NCI-H1092 (cell line): ENCODE results near the gene MC1R.

Experiments
- DNase-seq: peaks from one replicate; lab custom pipeline; 2025; lab: John Stamatoyannopoulos, UW

The MC1R gene

DNA sequence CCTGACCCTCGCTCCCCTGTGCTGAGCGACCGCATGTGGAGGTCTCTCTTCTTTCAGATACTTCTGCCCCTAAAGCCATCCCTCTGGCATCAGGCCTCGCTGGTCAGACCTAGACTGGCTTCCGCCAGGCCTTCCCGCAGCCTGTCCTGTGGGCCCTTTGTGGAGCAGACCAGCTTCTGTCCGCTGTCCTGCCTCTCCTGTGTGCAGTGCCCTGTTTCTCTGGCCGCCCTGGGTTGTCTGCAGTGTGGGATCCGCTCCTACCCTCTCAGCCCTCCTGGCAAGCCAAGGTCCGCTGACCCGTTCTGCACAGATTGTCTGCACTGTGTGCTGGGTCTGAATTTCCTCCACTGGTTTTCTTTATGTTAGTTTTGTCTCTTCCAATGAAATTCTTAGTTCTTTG lies 21.5 kb upstream of the MC1R start:
- DNase-seq = no peak

DNA sequence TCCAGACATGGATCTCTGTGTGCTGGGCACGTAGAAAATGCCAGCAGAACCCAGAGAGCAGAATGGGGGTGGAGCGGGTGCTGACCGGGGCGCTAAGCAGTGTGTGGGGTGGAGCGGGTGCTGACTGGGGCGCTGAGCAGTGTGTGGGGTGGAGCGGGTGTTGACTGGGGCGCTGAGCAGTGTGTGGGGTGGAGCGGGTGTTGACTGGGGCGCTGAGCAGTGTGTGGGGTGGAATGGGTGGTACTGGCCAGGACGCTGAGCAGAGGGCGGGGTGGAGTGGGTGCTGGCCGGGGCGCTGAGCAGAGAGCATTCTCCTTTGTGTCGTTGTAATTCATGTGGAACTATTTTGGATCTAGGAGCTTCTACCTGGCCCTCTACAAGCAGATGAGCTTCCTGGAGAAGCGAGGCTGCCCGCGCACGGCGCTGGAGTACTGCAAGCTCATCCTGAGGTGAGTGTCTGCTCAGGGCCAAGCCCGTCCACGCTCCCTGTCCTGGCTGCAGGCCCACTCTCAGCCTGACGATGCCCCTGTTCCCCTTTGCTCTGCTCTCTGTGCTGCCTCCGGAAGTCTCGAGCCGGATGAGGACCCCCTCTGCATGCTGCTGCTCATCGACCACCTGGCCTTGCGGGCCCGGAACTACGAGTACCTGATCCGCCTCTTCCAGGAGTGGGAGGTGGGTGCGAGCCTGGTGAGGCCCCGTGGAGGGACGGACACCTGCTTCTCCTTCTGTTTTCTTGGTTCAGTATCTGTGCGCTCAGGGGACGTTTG lies 20.3 kb upstream of the MC1R start:
- no peak for DNase-seq

DNA sequence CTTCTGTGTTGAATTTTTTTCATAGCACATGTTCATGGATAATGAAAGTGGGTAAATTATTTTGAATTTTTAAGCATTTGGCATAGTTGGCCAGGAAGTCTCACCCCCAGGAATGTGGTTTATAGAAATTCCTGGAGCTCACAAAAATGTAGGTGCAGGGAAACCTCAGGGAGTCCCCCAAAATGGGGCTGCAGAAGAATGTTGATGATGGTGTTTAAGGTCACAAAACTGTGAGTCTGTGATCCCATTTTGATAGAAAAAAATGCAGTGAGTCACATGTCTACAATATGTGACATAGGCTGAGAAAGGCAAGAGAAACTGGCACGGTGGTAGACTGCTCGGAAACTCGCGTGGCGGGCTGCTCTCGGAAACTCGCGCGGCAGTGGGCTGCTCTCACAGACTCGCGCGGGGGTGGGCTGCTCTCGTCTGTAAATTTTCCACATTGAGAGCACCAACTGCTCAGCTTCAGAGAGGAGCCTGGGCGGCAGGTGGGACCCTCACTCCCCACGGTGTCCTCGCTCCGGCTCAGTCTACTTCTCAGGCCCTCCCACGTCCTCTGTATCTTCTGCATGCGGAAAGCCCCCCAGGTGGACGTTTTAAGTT lies 18.7 kb upstream of the MC1R start:
- DNase-seq = no peak

DNA sequence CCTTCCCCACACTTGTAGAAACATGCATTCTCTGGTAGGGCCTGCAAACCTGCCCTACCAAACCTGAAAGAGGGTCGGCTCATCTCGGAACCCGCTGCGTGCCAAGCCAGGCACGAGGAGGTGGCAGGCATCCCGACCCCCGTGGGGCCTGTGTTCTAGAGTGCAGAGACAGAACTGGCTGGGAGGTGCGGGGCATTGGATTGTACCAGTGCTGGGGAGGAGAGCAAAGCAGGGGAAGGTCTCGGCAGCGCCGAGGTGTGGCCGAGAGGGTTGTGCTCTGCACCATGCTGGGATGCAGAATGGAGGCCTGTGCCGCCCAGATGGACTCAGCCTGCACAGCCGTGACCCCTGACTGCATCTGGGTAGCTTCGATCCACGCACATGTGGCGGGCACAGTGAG lies 17.8 kb upstream of the MC1R start:
- DNase-seq = no peak

DNA sequence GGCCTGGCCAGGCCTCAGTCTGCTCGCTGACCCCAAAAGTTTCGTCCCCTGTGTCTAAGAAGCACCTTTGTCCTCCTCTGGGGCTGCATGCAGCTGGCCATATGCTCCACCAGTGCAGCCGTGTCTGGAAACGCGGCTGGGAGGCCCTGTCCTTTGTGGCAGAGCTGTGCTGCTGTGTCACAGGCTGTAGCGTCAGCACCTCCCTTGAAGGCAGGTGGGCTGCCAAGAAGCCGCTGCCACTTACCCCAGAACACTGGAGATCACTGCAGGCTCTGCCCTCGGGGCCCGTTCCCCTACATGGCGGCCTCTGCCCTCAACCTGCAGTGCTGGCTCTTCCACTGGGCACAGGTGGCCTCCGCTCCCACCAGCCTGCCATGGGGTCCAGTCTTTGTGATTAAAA lies 15.7 kb upstream of the MC1R start:
- DNase-seq = no peak

DNA sequence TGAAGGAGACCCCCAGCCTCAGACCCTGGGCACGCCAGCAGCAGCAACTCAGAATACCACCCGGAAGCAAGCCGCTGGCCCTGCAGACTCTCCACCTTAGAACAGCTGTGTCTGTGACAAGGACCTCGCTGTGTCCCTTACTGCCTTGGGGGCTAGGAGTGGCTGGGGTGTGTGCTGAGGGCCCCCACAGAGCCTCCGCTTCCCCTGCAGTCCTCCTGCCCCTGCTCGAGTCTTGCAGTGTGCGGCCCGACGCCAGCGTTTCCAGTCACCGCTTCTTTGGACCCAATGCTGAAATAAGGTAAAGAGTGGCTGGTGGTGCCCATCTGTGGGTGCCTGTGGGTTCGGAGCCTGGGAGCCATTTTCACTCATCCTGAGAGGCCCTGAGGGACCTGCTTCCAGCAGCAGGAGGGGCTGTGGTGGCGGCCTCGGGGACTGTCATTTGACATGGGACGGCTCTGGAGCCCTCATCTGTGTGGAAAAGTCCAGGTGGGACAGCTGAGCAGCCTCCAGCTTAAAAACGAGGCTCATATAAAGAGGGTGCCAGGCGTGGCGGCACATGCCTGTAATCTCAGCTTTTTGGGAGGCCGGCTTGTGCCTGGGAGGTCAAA lies 14.7 kb upstream of the MC1R start:
- DNase-seq = no peak

DNA sequence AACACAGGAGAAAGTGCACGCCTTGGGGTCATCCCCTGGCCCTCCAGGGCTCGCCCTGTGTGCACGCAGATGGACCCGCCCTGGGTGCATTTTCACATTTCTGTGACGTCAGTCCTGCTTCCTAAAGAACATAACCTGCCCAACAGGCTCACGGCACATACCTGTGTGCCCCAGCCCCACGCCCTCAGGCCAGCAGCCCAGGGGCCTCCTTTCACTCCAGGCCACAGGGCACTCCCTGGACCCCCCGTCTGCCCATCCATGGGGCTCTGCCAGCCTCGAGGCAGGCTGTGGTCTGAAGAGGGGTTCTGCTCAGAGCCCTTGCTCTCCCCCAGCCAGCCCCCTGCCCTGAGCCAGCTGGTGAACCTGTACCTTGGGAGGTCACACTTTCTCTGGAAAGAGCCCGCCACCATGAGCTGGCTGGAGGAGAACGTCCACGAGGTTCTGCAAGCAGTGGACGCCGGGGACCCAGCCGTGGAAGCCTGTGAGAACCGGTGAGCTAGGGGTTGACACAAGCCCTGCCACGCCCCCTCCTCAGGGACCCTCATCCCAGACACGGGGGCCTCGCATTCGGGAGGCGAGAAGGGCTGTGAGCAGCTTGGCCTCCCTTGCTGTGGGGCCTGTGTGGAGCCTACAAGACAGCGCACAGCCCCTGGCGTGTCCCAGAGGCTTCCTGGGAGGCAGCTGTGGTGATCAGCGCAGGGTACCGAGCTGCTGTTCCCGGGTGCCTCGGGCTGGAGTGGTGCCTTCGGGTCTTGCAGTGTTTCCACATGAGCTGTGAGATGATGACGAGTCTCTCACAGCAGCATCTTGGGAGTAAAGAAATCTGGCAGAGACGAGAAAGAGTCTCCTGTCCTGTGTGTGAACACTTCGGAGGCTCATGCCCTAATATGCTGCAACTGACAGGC lies 13.8 kb upstream of the MC1R start:
- DNase-seq = no peak

DNA sequence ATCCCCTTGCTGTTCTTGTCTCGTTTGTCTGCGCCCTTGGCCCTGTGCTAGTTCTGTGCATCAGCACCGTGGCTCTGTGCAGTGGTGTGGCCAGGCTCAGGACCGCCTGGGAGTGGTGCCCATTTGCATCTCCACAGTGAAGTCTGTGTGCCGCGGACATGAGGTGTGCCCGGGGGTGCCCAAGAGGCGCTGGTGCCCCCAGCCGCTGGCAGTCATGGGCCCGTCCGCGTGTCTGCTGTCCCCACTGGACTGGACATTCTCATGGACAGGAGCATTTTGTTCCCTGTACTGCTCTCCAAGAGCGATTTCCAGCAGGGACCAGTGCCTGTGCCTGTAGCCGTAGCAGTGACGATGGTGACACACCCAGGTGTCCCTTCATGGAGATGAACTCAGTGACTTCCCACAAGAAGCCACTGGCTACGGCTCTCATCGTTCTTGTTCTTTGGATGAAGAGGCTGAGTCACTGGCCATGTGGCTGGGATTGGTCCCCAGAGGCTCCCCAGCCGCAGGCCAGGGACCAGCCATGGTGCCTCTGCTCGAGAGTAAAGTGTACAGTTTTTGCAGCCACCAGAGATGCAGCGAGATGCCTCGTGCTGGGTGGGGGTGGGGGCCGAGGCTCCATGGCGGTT lies 13.0 kb upstream of the MC1R start:
- no peak for DNase-seq

DNA sequence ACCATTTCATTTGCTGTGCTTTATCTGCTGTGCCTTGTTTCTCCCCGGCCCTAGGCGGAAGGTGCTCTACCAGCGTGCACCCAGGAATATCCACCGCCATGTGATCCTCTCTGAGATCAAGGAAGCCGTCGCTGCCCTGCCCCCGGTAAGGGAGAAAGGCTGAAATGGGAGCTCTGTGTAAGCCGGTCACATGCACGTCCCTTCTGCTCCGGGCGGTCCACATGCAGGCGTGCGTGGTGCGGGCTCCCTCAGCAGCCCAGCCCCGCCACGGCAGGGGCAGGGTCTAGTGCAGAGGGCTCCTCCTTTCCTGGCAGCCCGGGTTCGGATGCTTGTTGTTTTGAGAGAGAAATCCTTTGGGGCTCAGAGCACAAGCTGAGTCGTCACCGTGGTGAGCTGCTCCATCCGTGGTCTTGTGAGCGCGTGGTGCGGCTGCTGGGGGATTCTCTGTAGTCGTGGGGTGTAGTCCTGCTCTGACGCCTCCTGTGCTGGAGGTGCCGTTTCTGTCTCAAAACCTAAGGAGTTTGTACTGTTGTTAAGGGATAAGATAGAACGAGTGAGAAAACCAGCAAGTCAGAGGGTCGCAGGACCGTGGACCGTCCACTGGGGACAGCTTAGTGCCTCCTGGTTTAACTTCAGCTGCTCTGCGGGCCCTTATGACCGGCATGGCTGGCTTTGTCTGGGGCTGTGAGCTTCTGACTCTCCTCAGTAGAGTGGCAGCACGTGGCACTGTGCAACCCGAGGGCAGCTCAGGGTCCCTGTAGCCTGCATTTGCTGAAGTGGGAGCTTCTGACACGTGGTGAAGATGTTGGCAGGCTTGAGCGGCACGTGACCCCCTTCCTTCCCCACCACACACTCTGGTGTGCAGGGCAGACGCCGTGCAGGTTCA lies 12.3 kb upstream of the MC1R start:
- DNase-seq = no peak

DNA sequence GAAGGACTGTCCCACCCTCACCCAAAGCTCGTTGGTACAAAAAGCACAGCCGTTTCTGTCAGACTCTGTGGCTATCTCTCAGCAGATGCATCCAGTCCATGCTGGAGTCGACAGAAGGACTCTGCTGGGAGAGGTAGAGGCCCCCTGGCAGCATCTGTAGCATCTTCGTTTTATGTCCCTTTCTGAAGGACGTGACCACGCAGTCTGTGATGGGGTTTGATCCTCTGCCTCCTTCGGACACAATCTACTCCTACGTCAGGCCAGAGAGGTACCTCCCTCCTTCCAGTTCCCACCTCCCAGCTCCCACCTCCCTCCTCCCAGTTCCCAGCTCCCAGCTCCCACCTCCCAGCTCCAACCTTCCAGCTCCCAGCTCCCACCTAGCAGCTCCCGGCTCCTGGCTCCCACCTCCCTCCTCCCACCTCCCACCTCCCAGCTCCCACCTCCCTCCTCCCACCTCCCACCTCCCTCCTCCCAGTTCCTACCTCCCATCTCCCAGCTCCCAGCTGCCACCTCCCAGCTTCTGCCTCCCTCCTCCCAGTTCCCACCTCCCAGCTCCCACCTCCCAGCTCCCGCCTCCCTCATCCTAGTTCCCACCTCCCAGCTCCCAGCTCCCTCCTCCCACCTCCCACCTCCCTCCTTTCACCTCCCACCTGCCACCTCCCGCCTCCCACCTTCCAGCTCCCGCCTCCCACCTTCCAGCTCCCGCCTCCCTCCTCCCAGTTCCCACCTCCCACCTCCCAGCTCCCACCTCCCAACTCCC lies 11.4 kb upstream of the MC1R start:
- no peak for DNase-seq

DNA sequence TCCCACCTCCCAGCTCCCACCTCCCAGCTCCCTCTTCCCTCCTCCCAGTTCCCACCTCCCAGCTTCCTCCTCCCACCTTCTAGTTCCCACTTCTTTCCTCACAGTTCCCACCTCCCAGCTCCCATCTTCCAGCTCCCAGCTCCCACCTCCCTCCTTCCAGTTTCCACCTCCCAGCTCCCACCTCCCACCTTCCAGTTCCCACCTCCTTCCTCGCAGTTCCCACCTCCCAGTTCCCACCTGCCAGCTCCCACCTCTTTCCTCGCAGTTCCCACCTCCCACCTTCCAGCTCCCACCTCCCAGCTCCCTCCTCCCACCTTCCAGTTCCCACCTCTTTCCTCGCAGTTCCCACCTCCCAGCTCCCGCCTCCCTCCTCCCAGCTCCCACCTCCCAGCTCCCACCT lies 10.4 kb upstream of the MC1R start:
- no peak for DNase-seq

DNA sequence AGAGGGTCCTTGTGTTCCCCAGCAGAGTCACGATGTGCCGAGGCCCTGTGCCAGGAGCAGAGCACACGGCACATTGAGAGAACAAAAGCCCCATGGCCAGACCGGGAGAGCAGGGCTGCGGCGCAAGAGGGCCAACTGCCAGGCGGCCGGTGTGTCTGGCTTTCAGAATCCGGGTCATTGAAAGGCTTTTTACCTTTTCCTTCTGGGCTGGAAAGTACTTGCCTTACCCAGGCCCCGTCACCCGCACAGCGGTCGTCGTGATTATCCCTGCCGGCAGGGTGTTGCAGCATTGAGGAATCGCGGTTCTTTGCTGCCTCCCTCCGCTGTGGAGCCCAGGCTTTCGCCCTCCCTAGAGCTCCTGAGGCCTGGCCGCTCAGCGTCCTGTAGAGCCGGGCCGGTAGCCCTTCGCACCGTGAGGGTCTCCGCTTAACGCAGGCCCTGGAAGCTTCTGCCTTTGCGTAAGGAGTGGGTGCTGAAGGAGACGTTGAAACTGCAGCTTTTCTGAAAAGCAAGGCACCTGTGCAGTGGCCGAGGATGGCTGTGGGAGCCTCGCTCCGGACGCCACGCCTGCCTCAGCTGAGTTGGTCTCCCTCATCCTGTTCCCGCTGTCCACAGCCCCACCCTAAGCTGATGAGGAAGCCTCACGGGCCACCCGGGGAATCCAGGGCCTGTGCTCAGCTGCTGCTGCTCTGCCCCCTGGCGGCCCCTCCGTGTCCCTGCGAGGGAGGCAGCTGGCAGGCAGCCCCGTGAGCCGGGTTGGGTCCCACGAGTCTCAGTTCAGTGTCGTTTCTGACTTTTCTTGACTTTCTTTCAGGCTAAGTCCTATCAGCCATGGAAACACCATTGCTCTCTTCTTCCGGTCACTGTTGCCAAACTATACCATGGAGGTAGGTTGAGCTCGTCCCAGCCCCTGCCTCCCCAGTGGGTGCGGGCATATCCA lies 8.6 kb upstream of the MC1R start:
- DNase-seq = peak; percentile 53

DNA sequence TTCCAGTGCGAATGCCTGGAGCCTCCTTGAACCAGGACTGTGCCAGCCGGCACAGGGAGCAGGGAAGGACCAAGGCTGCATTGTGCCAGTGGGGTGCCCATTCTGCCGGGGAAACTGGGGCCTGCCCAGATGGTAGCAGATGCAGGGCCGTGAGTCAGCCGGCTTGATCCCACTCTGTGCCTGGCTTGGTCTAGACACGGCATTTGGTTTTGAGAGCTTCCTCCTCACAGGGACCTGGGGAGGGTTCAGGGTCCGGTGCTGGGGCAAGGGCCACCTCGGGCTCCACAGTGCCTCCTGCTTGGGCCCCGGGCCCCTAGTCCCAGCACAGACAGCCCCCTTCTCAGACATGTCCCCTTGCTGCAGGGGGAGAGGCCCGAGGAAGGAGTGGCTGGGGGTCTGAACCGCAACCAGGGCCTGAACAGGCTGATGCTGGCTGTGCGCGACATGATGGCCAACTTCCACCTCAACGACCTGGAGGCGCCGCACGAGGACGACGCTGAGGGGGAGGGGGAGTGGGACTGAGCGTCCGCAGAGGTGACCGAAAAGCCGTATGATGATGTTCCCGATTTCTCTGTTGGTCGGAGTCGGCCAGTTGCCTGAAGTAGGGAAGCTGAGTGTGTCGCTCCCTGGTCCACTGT lies 7.8 kb upstream of the MC1R start:
- no peak for DNase-seq

DNA sequence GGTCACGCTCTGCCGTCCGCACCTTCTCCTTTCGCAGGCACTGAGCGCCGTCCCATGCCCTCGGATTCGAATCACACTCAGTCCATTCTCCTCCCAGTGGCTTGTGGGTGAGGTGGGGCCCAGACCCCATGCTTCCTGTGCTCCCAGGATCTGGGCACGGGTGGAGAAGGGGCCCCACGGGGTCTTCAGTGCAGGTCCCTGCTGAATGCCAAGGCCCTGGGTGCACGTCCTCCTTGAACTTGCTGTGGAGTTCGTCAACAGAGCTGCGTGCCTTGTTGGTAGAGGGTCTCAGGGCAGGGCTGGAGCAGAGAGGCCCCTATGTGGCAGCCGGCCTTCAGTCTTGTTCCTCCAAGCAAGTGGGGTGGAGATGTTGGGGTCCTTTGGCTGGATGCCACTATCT lies 7.3 kb upstream of the MC1R start:
- DNase-seq = no peak

DNA sequence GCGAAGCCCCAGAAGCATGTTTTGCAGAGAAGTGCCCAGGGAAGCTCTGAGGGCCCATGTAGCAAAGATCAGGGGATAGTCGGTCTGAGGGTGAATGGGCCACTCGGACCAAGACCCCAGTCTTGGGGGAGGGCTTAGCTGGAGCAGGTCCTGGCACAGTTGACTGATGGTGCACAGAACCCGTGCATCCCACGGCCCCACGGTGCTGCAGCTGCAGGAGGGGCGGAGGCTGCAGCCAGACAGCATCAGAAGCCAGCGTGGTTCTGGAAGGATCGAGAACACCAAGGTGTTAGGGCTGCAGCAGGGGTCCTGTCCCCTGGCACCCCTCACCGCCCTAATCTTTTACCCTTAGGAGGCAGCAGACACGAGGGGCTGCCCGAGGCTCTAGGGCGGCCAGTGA lies 6.5 kb upstream of the MC1R start:
- no peak for DNase-seq

DNA sequence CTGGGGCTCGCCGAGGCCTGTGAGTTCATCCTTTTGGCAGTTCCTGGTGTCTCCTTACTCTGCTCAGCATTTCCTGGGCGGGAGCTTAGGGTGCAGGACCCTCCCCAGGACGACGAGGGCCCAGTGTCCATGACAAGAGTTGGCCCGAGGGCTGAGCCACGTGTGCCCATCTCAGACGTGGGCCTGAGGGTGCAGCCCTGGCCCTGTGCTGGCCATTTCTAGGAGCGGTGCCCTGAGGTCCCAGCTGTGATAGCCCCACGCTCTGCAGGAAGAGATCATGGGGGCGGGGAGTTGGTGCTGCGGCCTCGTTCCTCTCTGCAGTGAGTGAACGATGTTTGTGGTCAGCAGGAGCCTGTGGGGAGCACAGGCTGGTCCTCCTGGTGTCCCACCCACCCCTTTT lies 6.0 kb upstream of the MC1R start:
- DNase-seq = no peak

DNA sequence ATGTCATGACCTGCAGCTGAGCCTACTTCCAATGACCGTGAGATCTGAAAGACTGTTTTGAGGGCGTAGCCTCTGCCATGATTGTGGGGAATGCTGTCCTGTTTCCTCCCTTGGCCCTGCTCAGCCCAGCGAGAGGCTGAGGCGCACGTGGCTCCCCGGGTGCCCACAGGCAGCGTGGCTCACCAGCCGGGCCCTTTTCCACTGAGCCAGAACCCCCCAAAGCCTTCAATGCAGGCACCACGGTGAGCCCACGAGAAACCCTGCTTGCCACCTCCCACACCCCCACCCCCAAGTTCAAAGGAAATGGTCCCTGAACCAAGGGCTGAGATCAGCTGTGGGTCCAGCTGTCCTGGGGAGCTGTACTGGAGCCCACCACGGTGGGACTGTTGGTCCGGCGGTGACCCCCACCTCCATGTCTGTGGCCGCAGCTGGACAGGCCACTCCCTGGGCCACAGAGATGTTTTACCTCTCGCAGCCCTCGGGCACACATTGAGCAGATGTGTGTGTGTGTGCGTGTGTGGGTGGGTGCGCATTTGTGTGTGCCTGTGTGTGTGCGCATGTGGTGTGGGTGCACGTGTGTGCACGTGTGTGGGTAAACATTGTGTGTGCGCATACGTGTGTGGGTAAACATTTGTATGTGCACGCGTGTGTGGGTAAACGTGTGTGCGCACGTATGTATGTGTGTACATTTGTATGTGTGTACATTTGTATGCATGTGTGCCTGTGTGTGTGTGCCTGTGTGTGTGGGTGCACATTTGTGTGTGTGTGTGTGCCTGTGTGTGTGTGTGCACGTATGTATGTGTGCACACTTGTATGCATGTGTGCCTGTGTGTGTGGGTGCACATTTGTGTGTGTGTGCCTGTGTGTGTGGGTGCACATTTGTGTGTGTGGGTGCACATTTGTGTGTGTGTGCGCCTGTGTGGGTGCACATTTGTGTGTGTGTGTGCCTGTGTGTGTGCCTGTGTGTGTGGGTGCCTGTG lies 5.0 kb upstream of the MC1R start:
- DNase-seq = no peak
